T-helper 17 cell (primary cell): Measurements from ENCODE around the gene XYLT1. TPM values are rescaled to one million over a fixed set of nuclear protein-coding genes. Genes with fewer than 3 reads are reported as not detected.

ENCODE experiments used
- ATAC-seq: fragments of 150-1000 bp; cut with Tn5 transposase; 2 replicates; pipeline ENCODE4 v1.10.0; 2021; ENCODE audit warnings: mild to moderate bottlenecking, moderate library complexity
- DNase-seq, 3 donors: peaks; one replicate each; pipeline versions ENCODE4 v3.0.0 to v3.0.0-alpha.2; 2020 to 2021
- H3K9me3 ChIP-seq: one replicate; pipeline ENCODE4 v1.7.0; 2013; ENCODE audit warnings: low read length, mild to moderate bottlenecking; ENCODE audit not compliant: control insufficient read depth, poor library complexity, severe bottlenecking
- H3K27ac Mint-ChIP-seq: one replicate; pipeline ENCODE4 v1.8.0; 2022; ENCODE audit warnings: mild to moderate bottlenecking, moderate library complexity, mixed read lengths
- H3K27me3 Mint-ChIP-seq: one replicate; pipeline ENCODE4 v1.8.0; 2022; ENCODE audit warnings: mixed read lengths
- H3K36me3 Mint-ChIP-seq: one replicate; pipeline ENCODE4 v1.8.0; 2022; ENCODE audit warnings: low read depth, mixed read lengths
- H3K4me1 Mint-ChIP-seq: one replicate; pipeline ENCODE4 v1.8.0; 2022; ENCODE audit warnings: mild to moderate bottlenecking, mixed read lengths
- H3K4me3 Mint-ChIP-seq: one replicate; pipeline ENCODE4 v1.8.0; 2022; ENCODE audit warnings: mild to moderate bottlenecking, moderate library complexity, mixed read lengths
- total RNA-seq, 4 donors: library from RNA in 2 of 4; stranded (reverse) in 2 of 4; gene quantifications; one replicate each; pipeline ENCODE4 v1.2.3 and lab custom pipeline; 2022 to 2026

Gene XYLT1
- total RNA-seq, 2 donors from 2014 or later: 33.8 to 57.3 TPM

GRCh38 chr16:17151335-17151734 lies 319.4 kb downstream of the XYLT1 start:
- H3K9me3 ChIP-seq: no peaks in the 10 kb centered on the region
- H3K4me3 Mint-ChIP-seq: no peak overlapping the region
- H3K27me3 Mint-ChIP-seq: no peaks in the 10 kb centered on the region
- H3K4me1 Mint-ChIP-seq: peaks cover 7% of the 10 kb centered on the region
- H3K27ac Mint-ChIP-seq: no peak overlapping the region
- DNase-seq: no peak
- no peaks in the 10 kb centered on the region for H3K36me3 Mint-ChIP-seq
- ATAC-seq: no peak

DNA sequence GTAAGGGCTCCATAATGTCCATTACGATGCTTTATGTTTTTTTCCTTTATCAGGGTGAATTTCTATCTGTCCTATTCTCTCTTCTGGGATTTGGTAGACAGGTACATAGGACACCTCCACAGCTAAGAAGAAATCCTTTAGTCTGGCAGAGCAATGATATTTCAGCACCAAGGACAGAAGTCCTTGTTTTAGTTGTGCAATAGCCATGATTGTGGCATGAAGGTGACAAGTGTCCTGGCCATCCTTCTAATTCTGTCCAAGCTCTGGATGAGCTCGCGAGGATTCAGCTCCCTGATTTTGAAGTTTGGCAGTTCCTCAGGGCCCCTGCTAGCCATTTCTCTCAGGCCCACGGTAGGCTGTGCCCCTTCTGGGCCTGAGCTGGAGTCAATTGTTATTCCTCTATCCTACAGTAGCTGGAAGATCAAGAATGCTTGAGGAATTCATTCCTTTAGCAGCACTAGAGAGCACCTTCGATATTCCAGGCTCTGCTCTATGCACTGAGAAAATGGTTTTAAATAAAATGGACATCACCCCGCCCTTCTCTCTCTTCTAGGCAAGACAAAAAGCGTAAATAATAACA lies 320.8 kb downstream of the XYLT1 start:
- no peaks in the 10 kb centered on the region for H3K9me3 ChIP-seq
- Mint-ChIP-seq H3K27me3 (no peaks in the 10 kb centered on the region), H3K27ac (no peak overlapping the region), H3K4me1 (peaks cover 11% of the 10 kb centered on the region), H3K36me3 (peaks cover 2% of the 10 kb centered on the region), H3K4me3 (no peak overlapping the region)
- DNase-seq (no peak), ATAC-seq (no peak)

- Mint-ChIP-seq H3K4me3 (no peak overlapping the region), H3K36me3 (peaks cover 2% of the 10 kb centered on the region), H3K27me3 (no peaks in the 10 kb centered on the region), H3K4me1 (peaks cover 11% of the 10 kb centered on the region), H3K27ac (no peak overlapping the region)
- ATAC-seq (no peak), DNase-seq (no peak)
- H3K9me3 ChIP-seq: no peaks in the 10 kb centered on the region
Observed at GRCh38 chr16:17147942-17148341, 322.8 kb downstream of the XYLT1 start.

DNA sequence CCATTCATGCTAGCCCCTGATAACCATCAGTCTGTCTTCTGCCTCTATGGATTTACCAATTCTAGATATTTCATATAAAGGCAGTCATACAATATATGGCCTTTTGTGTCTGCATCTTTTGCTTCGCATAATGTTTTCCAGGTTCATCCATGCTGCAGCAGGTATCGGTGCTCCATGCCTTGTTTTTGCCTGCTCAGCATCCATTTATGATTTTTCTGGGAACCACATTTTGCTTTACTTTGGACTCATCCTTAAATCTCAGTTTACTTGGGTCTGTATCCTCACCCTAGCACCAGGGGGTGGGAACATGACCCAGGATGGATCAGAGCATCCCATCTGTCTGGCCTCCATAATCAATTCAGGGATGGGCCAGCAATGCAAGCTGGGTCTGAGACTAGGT lies 325.7 kb downstream of the XYLT1 start:
- ATAC-seq (no peak), DNase-seq (no peak)
- Mint-ChIP-seq H3K27ac (no peak overlapping the region), H3K4me3 (no peak overlapping the region), H3K27me3 (no peaks in the 10 kb centered on the region), H3K36me3 (peaks cover 2% of the 10 kb centered on the region), H3K4me1 (peaks cover 15% of the 10 kb centered on the region)
- H3K9me3 ChIP-seq: no peaks in the 10 kb centered on the region

DNA sequence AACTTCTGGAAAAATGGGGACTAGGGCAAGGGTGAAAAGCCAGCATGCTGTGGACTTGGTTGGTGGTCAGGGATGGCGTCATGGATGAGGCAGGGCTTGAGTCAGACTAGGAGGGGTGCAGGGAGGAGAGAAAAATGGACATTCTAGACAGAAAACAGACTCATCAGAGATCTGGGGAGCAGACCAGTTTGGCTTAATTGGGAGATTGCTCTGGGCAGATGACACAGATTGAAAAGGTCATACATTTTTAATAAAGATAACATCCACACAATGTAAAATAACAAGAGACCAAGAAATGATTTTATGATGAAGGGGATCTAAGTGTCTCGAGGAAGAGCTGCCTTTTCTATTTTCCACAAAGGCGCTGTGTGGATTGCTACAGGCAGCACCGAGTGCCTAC lies 326.3 kb downstream of the XYLT1 start:
- DNase-seq: no peak
- Mint-ChIP-seq H3K4me1 (peaks cover 15% of the 10 kb centered on the region), H3K4me3 (no peak overlapping the region), H3K27me3 (no peaks in the 10 kb centered on the region), H3K36me3 (peaks cover 2% of the 10 kb centered on the region), H3K27ac (no peak overlapping the region)
- no peaks in the 10 kb centered on the region for H3K9me3 ChIP-seq
- no peak for ATAC-seq

DNA sequence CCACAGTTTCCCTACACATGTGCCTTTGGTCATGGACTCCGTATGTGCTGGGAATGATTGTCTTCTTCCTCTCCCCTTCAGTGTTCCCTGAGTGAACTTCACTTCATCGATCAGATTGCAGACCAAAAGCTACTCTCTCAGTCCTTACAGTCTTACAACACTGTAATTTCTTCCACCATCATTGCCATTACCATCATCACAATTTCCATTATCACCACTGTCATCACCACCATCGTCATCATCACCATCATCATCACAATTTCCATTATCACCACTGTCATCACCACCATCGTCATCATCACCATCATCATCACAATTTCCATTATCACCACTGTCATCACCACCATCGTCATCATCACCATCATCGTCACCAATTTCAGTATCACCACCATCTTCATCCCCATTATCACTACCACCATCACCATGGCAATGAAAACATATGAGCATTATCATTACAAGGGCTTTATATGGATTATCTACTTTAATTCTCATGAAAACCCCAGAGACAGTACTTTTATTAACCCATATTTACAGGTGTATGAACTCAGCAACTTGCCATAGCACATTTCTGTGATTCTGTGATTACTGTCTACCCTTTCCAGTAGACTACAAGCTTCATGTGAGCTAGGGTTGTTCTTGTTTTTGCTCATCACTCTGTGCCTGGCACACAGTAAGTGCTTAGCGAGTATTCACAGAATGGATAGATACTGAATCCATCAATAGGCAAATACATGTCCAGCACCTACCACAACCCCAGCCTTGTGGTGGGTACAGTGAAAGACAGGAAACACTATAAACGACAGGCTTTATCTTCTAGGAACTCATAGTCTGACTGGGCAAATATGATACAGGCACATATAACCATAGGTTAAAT lies 327.0 kb downstream of the XYLT1 start:
- no peak for DNase-seq
- ATAC-seq: no peak
- H3K9me3 ChIP-seq: no peaks in the 10 kb centered on the region
- H3K4me3 Mint-ChIP-seq: no peak overlapping the region
- H3K27ac Mint-ChIP-seq: no peak overlapping the region
- H3K4me1 Mint-ChIP-seq: peaks cover 11% of the 10 kb centered on the region
- H3K36me3 Mint-ChIP-seq: peaks cover 2% of the 10 kb centered on the region
- H3K27me3 Mint-ChIP-seq: no peaks in the 10 kb centered on the region

DNA sequence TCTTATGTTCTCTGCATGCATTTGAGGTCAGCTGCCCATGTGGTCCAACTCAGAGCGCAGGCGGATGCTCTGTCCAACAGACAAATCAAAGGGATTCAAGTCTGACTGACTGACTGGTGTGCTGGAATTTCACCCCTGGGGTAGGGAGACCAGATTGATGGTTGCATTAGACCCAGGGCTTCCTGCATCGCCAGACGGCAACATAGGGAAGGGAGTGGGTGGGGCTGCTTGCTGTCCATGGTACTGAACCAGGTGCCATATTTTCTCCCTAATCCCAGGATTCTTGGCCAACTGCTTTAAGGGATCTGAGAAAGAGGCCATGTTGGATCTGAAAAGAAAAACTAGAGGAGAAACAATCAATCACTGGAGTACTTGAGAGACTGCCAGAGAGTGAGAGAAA lies 332.0 kb downstream of the XYLT1 start:
- H3K4me3 Mint-ChIP-seq: no peak overlapping the region
- no peak overlapping the region for H3K27ac Mint-ChIP-seq
- H3K27me3 Mint-ChIP-seq: no peaks in the 10 kb centered on the region
- no peak for ATAC-seq
- no peak for DNase-seq
- peaks cover 3% of the 10 kb centered on the region for H3K4me1 Mint-ChIP-seq
- peaks cover 8% of the 10 kb centered on the region for H3K36me3 Mint-ChIP-seq
- H3K9me3 ChIP-seq: no peaks in the 10 kb centered on the region

- Mint-ChIP-seq H3K4me1 (peaks cover 16% of the 10 kb centered on the region), H3K4me3 (no peak overlapping the region), H3K27ac (no peak overlapping the region), H3K36me3 (peaks cover 26% of the 10 kb centered on the region), H3K27me3 (no peaks in the 10 kb centered on the region)
- no peaks in the 10 kb centered on the region for H3K9me3 ChIP-seq
- DNase-seq (no peak), ATAC-seq (no peak)
Observed at GRCh38 chr16:17135439-17135838, 335.3 kb downstream of the XYLT1 start.

- H3K27ac Mint-ChIP-seq: peak overlapping the region; percentile 78
Observed at GRCh38 chr16:17134586-17134985, 336.2 kb downstream of the XYLT1 start.

GRCh38 chr16:17133851-17134250 lies 336.9 kb downstream of the XYLT1 start:
- peaks cover 28% of the 10 kb centered on the region for H3K36me3 Mint-ChIP-seq
- H3K27ac Mint-ChIP-seq: peak overlapping the region; percentile 78
- DNase-seq (no peak), ATAC-seq (no peak)
- peaks cover 16% of the 10 kb centered on the region for H3K4me1 Mint-ChIP-seq
- H3K9me3 ChIP-seq: no peaks in the 10 kb centered on the region
- H3K4me3 Mint-ChIP-seq: no peak overlapping the region
- H3K27me3 Mint-ChIP-seq: no peaks in the 10 kb centered on the region

More at GRCh38 chr16:17134586-17134985, 336.2 kb downstream of the XYLT1 start:
- DNase-seq (no peak), ATAC-seq (no peak)
- H3K36me3 Mint-ChIP-seq: peaks cover 28% of the 10 kb centered on the region
- H3K4me3 Mint-ChIP-seq: no peak overlapping the region
- peaks cover 16% of the 10 kb centered on the region for H3K4me1 Mint-ChIP-seq
- no peaks in the 10 kb centered on the region for H3K9me3 ChIP-seq
- H3K27me3 Mint-ChIP-seq: no peaks in the 10 kb centered on the region

- Mint-ChIP-seq H3K27me3 (no peaks in the 10 kb centered on the region), H3K4me1 (peaks cover 16% of the 10 kb centered on the region), H3K4me3 (no peak overlapping the region), H3K27ac (peak overlapping the region; percentile 90), H3K36me3 (peaks cover 31% of the 10 kb centered on the region)
- H3K9me3 ChIP-seq: no peaks in the 10 kb centered on the region
- no peak for DNase-seq
- ATAC-seq: no peak
Observed at GRCh38 chr16:17131351-17131750, 339.4 kb downstream of the XYLT1 start.

DNA sequence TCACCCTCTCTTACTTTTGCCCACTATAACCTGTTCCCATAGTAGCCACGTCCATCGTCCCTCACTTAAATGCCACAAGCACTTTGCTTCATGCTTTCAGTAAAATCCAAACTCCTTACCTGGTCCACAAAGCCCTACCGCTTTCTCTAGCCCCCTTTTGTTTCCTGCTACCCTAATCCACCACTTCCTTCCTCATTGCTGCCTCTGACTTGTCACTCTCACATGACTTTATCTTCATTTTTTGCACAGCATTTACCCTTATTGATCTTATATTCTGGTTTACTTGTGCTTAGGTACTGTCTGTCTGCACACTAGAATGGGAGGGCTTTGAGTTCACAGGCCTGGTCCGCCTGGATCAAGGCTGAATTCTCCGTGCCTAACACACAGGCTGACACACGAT lies 340.0 kb downstream of the XYLT1 start:
- Mint-ChIP-seq H3K4me1 (peaks cover 16% of the 10 kb centered on the region), H3K4me3 (peak overlapping the region; percentile 34), H3K36me3 (peaks cover 31% of the 10 kb centered on the region), H3K27ac (peak overlapping the region; percentile 90), H3K27me3 (no peaks in the 10 kb centered on the region)
- no peak for DNase-seq
- ATAC-seq: no peak
- no peaks in the 10 kb centered on the region for H3K9me3 ChIP-seq

DNA sequence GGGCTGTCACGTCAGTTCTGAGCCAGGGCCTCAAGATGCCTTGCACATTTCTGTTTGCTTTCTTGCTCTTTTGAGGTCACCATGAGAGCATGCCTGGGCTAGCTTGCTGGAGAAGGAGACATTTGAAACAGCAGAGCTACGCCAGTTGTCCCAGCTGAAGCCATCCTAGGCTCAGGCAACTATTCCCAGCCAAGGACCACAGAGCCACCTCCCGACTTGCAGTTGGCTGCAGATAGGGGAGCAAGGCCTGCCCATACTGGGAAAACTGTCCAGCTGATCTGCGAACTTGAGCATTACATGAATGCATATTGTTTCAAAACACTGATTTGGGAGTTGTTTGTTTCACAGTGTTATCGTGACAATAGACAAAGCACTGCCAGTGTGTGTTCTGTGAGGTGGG lies 340.8 kb downstream of the XYLT1 start:
- no peak overlapping the region for H3K4me3 Mint-ChIP-seq
- peaks cover 33% of the 10 kb centered on the region for H3K36me3 Mint-ChIP-seq
- no peaks in the 10 kb centered on the region for H3K27me3 Mint-ChIP-seq
- H3K4me1 Mint-ChIP-seq: peaks cover 19% of the 10 kb centered on the region
- DNase-seq (no peak), ATAC-seq (no peak)
- H3K9me3 ChIP-seq: no peaks in the 10 kb centered on the region
- H3K27ac Mint-ChIP-seq: peak overlapping the region; percentile 90

DNA sequence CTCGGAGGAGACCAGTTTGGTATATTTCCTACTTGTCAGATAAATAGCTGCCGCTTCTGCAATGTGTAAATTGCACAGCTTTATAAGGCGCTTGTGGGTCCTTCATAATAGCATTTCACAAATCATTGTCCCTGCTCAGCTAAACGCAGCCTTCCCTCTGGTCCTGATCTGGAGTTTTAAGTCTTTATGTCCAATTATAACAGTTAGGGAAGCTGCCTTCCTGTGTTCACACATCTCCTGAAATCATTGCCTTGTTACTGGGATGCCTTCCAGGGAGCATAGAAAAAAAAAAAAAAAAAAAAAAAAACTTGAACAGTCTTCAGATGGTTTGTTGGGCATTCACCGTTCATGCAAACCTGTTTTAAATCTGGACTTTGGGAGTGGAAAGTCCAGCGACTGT lies 342.0 kb downstream of the XYLT1 start:
- Mint-ChIP-seq H3K36me3 (peaks cover 29% of the 10 kb centered on the region), H3K27me3 (no peaks in the 10 kb centered on the region), H3K27ac (no peak overlapping the region), H3K4me1 (peaks cover 19% of the 10 kb centered on the region), H3K4me3 (no peak overlapping the region)
- no peak for ATAC-seq
- no peak for DNase-seq
- H3K9me3 ChIP-seq: no peaks in the 10 kb centered on the region
